Mononuclear cell (primary cell): ENCODE data around the gene CCDC138. TPM values are rescaled to one million over a fixed set of nuclear protein-coding genes. Genes with fewer than 3 reads are reported as not detected.

Source experiments
- H3K27me3 ChIP-seq: 2 replicates; pipeline ENCODE4 v1.6.0; 2011; ENCODE audit warnings: low read length, control low read depth; ENCODE audit not compliant: insufficient read depth
- H3K4me1 ChIP-seq: 2 replicates; pipeline ENCODE4 v1.5.1; 2011; ENCODE audit warnings: mild to moderate bottlenecking, low read length, control low read depth; ENCODE audit not compliant: insufficient read depth
- H3K4me3 ChIP-seq: 2 replicates; pipeline ENCODE4 v1.5.1; 2011; ENCODE audit warnings: mild to moderate bottlenecking, low read length, moderate library complexity
- H3K9me3 ChIP-seq: 2 replicates; pipeline ENCODE4 v1.5.1; 2011; ENCODE audit warnings: low read depth, mild to moderate bottlenecking, control low read depth, low read length
- total RNA-seq: library from RNA; depleted of rRNA; stranded (reverse); fragments of >200 nt; gene quantifications from one replicate; pipeline ENCODE4 v1.2.3, GENCODE V29; 2012

Gene CCDC138
- total RNA-seq, 1 donor, result 4.9 TPM

DNA sequence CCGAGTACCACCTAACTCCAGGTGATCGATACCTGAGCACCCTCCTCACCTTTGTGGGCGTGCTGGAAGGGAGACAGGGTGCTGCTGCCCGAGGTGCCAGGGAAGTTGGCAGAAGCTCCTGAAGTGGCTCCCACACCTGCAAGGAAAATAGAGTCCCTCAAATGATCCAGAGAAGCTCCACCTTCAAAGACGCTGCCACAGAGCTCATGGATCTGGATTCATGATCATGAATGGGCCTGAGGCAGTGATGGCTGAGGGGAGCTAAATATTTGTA is 126.0 kb downstream of the CCDC138 start:
- Histone ChIP-seq H3K9me3 (no peaks in the 10 kb centered on the region), H3K4me1 (no peaks in the 10 kb centered on the region), H3K27me3 (no peaks in the 10 kb centered on the region), H3K4me3 (no peak overlapping the region)

DNA sequence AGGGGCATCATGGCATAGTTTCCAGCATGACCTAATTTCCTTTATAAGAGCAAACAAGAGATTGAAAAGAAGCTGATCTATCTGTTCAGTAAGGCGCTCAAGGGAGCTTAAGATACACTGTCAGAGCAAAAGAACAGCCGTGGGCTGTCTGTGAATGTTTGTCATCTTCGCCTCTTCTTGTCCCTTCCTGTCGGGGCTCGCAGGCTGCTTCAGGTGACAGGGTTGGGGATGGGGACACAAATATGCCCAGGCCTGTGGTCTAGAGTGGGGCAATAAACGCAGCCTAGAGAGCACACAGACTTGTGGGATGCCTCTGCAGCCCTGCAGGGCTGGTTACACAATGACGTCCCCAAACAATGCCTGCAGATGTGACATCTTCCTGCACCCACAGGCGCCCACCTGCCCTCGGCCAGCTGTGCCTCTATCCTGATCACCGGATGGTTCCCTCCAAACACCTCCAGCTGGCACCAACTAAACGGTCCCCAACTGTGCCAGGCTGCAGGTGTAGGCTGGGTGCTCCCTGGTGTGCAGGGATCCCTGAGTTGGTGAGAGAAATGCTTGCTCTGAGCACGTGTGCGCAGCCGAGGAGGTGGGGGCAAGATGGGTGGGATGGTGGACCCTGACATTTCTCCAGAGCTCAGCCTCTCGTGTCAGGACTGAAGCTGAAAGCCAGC is 129.7 kb downstream of the CCDC138 start:
- Histone ChIP-seq H3K4me3 (no peak overlapping the region), H3K4me1 (no peaks in the 10 kb centered on the region), H3K27me3 (no peaks in the 10 kb centered on the region), H3K9me3 (no peaks in the 10 kb centered on the region)

DNA sequence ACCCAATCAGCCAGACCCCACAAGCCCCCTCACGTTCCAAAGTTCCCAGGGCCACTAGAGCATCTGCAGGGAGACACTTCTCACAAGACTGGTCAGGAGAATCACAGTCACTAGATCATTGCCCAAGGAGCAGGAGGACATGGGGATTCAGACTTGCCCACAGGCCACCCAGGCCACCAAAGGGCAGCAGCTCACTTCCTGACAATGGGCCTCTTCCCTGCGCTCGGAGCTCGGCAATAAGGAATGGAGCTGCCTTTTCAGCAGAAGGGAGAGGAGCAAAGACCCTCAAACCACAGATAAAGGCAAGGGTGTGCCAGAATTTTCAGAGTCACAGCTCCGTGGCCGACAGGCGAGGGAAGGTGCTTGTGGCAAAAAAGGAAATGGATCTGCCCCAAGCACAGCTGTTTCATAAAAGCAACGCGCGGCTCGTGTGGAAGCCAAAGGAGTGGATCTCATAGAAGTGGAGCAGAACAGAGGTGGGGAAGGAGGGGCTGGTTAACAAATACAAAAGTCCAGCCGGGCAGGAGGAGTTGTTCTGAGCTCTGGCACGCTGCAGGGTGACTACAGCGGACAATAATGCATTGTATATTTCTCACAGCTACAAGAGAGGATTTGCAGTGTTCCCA is 130.3 kb downstream of the CCDC138 start:
- Histone ChIP-seq H3K4me1 (no peaks in the 10 kb centered on the region), H3K9me3 (no peaks in the 10 kb centered on the region), H3K27me3 (no peaks in the 10 kb centered on the region), H3K4me3 (no peak overlapping the region)

DNA sequence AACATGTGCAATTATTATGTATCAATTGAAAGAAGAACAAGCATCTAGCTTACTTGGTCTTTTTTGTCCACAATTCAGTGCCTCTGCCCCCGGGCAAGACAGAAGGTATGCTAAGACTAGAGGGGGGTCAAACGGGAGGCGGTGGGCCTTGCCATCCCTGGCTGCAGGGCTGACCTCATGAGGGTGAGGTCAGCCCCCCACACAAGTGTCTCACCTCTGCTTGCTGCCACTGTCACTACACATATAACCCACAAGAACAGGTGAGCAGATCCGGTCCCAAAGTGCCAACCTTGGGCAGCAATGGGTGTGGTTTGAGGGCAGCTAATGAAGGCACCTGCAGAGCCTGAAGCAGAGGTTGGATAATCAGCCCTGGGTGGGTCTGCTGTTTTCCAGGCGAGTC is 131.0 kb downstream of the CCDC138 start:
- Histone ChIP-seq H3K9me3 (no peaks in the 10 kb centered on the region), H3K27me3 (no peaks in the 10 kb centered on the region), H3K4me1 (no peaks in the 10 kb centered on the region), H3K4me3 (no peak overlapping the region)

DNA sequence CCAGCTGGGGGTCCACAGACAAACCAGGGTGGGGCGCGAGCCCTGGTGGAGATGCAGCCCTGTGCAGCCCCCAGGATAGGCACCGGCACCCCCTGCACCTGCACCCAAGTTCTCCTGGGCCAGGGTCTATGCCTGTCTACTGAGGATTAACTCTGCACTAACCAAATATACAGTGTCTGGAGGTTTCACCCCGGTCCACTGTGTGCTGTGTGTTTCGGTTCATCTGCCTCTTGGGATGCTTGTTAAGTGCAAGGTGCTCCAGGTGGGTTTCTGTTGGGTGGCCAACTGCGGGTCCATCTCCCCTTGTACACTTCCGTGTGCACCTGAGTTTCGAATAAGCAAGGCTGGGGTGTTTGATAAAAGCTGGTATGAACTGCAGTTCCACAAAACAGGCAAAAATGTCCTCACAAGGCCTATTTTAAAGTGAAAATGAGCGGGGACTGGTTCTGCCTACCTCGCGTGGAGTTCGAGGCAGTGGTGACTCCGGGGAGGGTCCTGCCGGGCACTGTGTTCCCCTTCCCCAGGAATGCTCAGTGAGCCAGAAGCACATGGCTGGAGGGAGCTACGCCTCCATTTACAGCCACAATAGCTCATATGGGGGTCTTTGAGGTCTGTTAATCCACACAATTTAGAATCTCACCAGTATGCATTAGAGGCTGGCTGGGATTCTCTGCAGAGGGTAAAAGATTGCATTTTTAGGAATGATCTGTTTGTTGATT is 131.7 kb downstream of the CCDC138 start:
- Histone ChIP-seq H3K4me1 (no peaks in the 10 kb centered on the region), H3K27me3 (no peaks in the 10 kb centered on the region), H3K4me3 (no peak overlapping the region), H3K9me3 (no peaks in the 10 kb centered on the region)

DNA sequence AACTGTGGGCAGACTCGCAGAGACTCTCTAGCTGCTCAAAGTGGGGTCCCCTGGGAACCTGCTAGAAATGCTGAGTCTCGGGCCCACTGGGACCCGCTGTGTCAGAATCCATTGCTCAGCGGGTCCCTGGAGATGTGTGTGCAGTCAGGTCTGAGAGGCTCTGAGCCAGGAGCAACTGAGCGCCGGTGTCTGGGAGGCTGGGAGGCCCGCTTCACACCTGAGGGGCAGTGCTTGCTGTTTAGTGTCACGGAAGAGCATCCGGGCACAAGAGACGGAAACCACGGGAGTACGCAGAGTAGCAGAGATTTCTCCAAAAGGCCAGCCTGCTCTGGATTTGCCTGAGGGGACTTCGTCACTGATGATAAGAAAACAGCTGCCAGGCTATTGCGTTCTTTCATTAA is 132.4 kb downstream of the CCDC138 start:
- H3K4me1 ChIP-seq, result no peaks in the 10 kb centered on the region
- H3K9me3 ChIP-seq, result no peaks in the 10 kb centered on the region
- H3K4me3 ChIP-seq, result no peak overlapping the region
- H3K27me3 ChIP-seq, result no peaks in the 10 kb centered on the region

DNA sequence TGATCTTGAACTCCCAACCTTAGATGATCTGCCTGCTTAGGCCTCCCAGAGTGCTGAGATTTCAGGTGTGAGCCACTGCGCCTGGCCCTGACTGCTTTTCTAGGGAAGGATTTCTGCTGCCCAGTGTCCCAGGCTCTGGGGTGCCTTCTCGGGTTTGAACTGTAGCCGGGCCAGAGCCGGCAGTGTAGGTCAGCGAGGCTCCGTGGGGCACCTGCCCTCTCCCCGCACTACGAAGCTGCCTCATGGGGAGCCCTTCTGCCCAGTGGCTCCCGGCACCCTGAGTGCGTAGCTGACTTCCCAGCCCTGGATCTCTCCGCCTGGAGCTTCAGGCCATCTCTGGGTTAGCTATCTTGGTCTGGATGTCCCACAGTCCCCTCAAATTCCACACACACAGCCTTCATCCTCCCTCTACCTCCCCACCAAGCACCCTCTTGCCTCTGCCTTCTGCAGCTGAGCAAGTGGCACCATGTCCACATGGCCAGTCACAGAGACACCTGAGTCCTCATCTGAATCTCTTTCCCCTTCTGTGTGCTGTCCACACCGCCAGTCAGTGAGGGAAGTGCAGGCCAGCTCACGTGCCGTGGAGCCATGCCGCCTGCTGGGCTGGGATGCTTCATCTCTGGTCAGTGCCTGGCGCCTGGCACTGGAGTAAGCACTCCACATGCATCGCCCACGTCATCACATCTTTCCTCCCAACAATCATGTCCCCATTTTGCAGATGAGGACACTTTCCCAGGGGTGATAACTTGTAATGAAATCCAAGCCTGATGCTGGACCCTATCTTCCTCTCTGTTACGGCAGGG is 133.2 kb downstream of the CCDC138 start:
- H3K27me3 ChIP-seq, result no peaks in the 10 kb centered on the region
- H3K9me3 ChIP-seq, result no peaks in the 10 kb centered on the region
- no peaks in the 10 kb centered on the region for H3K4me1 ChIP-seq
- no peak overlapping the region for H3K4me3 ChIP-seq

DNA sequence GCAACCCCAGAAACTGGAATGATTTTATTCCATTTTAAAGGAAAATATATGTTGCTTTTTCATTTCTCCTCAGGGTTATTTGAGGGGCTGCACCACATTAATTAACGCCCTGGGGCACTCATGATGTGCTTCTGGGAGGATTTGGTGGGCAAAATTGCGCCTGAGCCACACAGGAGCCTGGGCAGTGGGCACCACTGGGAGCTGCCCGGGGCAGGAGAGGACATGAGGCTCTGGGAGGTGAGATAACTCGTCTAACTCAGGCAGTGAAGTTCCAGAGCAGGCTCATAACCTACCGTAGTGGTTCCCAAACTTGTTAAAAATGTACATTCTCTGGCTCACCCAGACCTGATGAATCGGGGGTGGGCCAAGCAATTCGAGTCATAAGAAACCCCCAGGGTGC is 134.1 kb downstream of the CCDC138 start:
- Histone ChIP-seq H3K4me3 (no peak overlapping the region), H3K27me3 (no peaks in the 10 kb centered on the region), H3K9me3 (no peaks in the 10 kb centered on the region), H3K4me1 (no peaks in the 10 kb centered on the region)

DNA sequence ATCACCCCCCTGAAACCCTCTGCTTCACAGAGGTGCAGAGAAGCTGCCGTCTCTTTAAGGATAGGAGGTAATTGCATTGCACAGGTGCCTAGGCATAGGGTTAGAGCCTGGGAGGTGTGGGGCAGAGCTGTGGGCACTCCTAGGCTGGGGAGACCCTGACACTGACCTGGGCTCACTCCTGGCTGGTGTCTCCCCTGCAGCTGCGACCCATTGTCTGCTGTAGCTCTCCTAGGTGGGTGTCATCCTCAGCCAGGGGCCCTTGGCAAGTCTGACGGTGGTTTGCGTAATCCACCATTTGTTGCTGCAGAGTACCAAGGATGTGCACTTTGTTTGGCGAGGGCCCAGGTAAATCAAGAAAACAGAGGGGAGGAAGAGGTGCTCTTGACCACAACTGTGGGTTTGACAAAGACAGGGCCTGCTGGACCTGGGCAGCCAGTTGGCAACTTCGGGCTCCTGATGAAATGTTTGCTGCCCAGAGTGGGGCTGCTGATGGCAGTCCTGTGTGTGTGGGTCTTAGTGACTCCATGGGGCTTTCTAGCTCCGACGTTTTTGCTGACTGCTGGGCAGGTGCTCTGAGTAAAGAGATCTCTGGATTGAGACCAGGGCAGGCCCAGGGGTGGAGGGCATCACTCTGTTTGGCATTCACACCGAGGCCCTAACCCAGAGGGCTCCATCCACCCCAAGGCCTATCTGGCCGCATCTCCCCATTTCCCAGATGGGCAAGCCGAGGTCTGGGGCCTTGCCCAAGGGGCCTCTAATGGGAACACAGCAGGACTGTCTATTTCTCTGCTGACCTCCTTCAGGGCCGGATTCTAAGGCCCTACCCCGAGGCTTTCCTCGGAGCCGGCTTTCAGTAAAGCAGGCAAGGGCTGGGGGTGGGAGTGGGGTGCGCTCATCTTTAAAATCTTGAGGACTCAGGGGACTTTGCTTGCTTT is 134.8 kb downstream of the CCDC138 start:
- H3K4me1 ChIP-seq, result no peaks in the 10 kb centered on the region
- H3K4me3 ChIP-seq, result no peak overlapping the region
- no peaks in the 10 kb centered on the region for H3K9me3 ChIP-seq
- H3K27me3 ChIP-seq, result no peaks in the 10 kb centered on the region

DNA sequence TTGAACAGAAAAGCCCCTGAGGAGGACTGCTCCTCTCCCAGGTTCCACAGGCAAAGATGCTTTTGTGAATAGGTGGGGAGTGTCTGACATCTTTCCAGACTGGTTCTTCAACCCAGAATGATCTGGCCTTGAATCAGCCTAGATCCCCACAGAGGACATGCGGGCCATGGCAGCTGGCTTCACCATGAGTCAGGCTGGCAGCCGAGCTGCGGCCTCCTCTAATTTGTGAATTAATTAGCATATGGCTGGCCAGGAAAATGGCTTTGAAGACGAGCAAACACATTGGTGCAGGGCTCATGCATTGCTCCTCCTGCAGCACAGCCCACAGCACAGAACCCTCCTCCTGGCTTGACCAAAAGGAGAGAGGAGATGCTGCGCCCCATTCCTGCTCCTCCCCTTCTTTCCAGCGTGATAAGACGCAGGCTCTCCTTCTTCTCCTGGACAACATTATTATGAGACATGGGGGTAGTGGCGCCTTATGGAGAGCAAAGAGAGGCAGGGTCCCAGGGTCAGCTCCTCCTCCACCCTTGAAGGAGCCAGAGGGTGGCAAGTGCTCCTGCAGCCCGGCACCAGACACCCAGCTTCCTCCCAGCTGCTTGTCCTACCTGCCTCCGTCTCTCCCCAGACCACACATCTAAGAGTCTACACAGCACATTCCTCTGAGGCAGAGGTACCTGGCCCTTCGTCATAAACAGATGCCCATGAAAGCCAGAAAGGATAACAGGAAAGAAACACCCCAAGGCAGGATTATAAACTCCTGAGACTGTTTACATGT is 135.8 kb downstream of the CCDC138 start:
- H3K9me3 ChIP-seq, result no peaks in the 10 kb centered on the region
- no peak overlapping the region for H3K4me3 ChIP-seq
- no peaks in the 10 kb centered on the region for H3K4me1 ChIP-seq

DNA sequence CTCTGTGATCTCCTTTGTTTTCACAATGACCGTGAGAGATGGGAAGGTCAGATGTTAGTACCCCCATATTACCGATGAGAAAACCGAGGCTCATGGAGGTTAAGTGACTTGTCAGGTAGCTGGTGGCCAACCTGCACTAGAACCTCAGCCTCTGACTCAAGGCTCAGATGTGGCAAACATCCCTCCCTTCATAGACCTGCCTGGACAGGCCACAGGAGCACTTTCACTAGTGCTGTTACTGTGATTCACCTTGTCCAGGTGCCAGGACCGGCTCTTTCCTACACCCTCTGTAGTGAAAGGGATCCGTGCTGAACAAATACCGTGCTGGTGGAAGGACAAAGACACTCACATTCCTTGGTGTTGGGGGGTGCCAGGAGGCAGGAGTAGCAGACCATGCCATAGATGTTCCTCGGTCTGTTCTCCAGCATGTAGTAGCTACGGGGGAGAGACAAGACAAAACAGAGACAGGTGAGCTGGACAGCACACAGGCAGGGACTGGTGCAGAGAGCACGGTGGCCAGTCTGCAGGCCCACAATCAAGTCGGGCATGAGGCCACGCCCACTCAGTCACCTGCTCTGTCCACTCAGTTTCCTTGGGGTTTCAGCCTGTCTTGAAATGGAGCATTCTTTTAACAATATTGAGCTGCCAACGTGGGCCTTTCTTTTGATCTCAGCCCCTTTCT is 136.6 kb downstream of the CCDC138 start:
- no peaks in the 10 kb centered on the region for H3K27me3 ChIP-seq
- no peaks in the 10 kb centered on the region for H3K9me3 ChIP-seq
- H3K4me3 ChIP-seq, result no peak overlapping the region
- no peaks in the 10 kb centered on the region for H3K4me1 ChIP-seq

More for the DNA sequence above, 135.8 kb downstream of the CCDC138 start:
- H3K27me3 ChIP-seq, result no peaks in the 10 kb centered on the region

DNA sequence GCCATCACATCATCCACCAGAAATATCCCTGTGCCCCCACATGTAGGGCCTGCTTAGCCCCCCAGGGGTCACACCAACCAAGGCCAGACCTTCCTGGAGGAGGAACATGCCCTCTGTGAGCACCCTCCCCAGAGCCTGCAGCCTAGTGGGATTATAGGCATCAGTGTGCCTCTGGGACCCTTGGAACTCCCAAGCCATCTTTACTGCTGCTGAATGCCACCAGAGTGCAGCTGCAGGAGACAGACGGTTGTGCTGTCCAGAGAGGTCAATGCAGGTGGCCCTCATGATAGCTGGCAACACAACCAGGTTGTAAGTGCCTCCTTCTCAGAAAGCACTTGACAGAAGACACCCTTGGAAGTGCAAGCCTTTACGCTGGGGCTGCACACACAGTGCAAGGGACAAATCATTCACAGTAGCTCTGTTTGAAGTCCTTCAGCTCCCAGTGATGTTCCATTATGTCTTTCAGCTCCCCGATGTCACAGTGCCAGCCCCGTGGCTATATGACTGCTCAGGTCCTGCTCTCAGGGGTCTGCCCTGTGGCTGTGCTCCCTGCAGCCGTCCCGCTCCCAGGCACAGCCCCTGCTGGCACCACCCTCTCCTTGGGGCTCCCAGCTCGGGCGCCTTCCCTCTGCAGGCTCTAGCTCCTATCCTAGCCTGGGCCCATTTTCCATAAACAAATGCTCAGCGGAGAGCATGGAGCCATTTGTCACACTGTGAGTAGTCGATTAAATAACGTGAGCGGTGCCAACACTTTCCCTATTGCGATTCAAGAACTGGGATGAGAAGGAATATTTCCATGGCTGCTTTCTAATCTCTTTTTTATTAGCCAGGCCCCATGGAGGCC is 137.4 kb downstream of the CCDC138 start:
- H3K4me3 ChIP-seq, result no peak overlapping the region
- no peaks in the 10 kb centered on the region for H3K27me3 ChIP-seq
- no peaks in the 10 kb centered on the region for H3K4me1 ChIP-seq
- no peaks in the 10 kb centered on the region for H3K9me3 ChIP-seq
